ENCODE measurements around the gene YLPM1. TPM values are rescaled to one million over a fixed set of nuclear protein-coding genes. Genes with fewer than 3 reads are reported as not detected.

Gene YLPM1
- polyA plus RNA-seq, 1 of the 3 experiments (the other 2 are of a cell fraction) = 14.0 TPM

- peaks cover 5 to 18% of the 10 kb centered on the region in 2 experiments; a peak in 3 of 4 replicates for H3K4me1 ChIP-seq (ENCODE audit: control insufficient read depth in 1 of 2, insufficient read depth in 2 of 2, low read depth in 1 of 2, low read length in 1 of 2)
- H3K9me3 ChIP-seq = no peaks in the 10 kb centered on the region
- TF ChIP-seq SMC3 (IDR thresholded peaks at IDR 0.05; ENCODE audit: low read depth, low read length) = no peak
- no peak for TF ChIP-seq RCOR1 (IDR thresholded peaks at IDR 0.05; ENCODE audit: low read length)
- 0 out of 2 replicates have a peak, but pooled peaks have one; percentile 8 for TF ChIP-seq RAD21 (IDR thresholded peaks at IDR 0.05; ENCODE audit: low read length)
- no peak for TF ChIP-seq TCF12 (IDR thresholded peaks at IDR 0.05)
- TF ChIP-seq NFIC (IDR thresholded peaks at IDR 0.05; ENCODE audit: borderline replicate concordance) = no peak
- no peak for TF ChIP-seq MEF2A (IDR thresholded peaks at IDR 0.05; ENCODE audit: borderline replicate concordance, low read depth)
- TF ChIP-seq EZH2phosphoT487 (IDR thresholded peaks at IDR 0.05; ENCODE audit: borderline replicate concordance, low read depth) = no peak
- TF ChIP-seq FOXJ3 (CRISPR knock-in tag; IDR thresholded peaks at IDR 0.05) = no peak
- TF ChIP-seq, protein P1, sequence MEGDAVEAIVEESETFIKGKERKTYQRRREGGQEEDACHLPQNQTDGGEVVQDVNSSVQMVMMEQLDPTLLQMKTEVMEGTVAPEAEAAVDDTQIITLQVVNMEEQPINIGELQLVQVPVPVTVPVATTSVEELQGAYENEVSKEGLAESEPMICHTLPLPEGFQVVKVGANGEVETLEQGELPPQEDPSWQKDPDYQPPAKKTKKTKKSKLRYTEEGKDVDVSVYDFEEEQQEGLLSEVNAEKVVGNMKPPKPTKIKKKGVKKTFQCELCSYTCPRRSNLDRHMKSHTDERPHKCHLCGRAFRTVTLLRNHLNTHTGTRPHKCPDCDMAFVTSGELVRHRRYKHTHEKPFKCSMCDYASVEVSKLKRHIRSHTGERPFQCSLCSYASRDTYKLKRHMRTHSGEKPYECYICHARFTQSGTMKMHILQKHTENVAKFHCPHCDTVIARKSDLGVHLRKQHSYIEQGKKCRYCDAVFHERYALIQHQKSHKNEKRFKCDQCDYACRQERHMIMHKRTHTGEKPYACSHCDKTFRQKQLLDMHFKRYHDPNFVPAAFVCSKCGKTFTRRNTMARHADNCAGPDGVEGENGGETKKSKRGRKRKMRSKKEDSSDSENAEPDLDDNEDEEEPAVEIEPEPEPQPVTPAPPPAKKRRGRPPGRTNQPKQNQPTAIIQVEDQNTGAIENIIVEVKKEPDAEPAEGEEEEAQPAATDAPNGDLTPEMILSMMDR (IDR thresholded peaks at IDR 0.05) = peak; percentile 49
- CTCF ChIA-PET = interaction anchor here (0.6 to 1.2 kb wide), 4 partner anchors 9 to 185 kb away, joined by 3 to 4 read pairs (median 3); no protein-coding TSS in a partner anchor
- H3K9ac ChIP-seq = no peak overlapping the region; the same call in 1 of the 2 replicates
- POLR2A ChIA-PET = no interaction called here
- H4K20me1 ChIP-seq (ENCODE audit: insufficient read depth) = 0 out of 2 replicates have a peak, but pooled peaks cover 6% of the 10 kb centered on the region
- DNase-seq = no peak
- 87% methylated on average over 3 of the region's 3 CpGs for WGBS (ENCODE audit: low lambda C conversion rate)
- peaks cover 4% of the 10 kb centered on the region for H3F3A ChIP-seq (replicated peaks; ENCODE audit: insufficient read depth)
- no peak overlapping the region for H3K4me3 ChIP-seq (ENCODE audit: low read depth in 2 of 2, low read length in 1 of 2)
- no peaks in the 10 kb centered on the region for H3K9me2 ChIP-seq
- peaks cover 28 to 55% of the 10 kb centered on the region in 2 experiments for H3K36me3 ChIP-seq (replicated peaks in 1 of 2; ENCODE audit: control insufficient read depth in 1 of 2, insufficient read depth in 2 of 2, low read length in 1 of 2)
- H3K27ac ChIP-seq (ENCODE audit: low read depth in 2 of 2, low read length in 1 of 2) = no peak overlapping the region; a peak in 1 of 4 replicates
- H3K79me2 ChIP-seq (ENCODE audit: insufficient read depth) = peaks cover 99% of the 10 kb centered on the region
- peak overlapping the region; percentile 20; the same call in 1 of the 2 replicates for H3K4me2 ChIP-seq
- no peaks in the 10 kb centered on the region for H3K27me3 ChIP-seq (ENCODE audit: insufficient read depth)
- no peak overlapping the region for H2AFZ ChIP-seq (ENCODE audit: low read depth)
Measured at GRCh38 chr14:74793506-74794155, 30.5 kb downstream of the YLPM1 start.

DNA sequence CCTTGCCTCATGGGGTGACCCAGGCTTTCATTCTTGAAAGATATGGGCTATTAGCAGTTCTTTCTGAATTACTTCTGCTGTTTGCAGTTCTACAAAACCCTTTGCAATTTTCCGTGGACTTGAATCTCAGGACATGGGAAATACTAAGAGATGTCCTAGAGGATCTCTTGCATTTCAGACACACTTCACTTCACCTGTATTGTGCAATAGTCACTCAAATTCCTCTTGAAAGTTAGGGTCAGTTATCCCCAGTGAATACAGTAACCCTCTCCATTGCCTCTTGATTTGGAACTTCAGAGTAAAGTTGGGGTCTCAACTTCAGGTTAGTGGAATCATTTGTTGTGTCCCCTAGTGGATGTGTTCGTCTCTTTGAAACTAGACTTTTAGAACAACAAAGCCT, 31.8 kb downstream of the YLPM1 start:
- peaks cover 5 to 18% of the 10 kb centered on the region in 2 experiments; a peak in 3 of 4 replicates for H3K4me1 ChIP-seq (ENCODE audit: control insufficient read depth in 1 of 2, insufficient read depth in 2 of 2, low read depth in 1 of 2, low read length in 1 of 2)
- H3K27ac ChIP-seq (ENCODE audit: low read depth in 2 of 2, low read length in 1 of 2) = no peak overlapping the region
- WGBS (ENCODE audit: low lambda C conversion rate) = 96% methylated on average over 2 of the region's 2 CpGs
- no peaks in the 10 kb centered on the region for H3K27me3 ChIP-seq (ENCODE audit: insufficient read depth)
- H3F3A ChIP-seq (replicated peaks; ENCODE audit: insufficient read depth) = peaks cover 4% of the 10 kb centered on the region
- H2AFZ ChIP-seq (ENCODE audit: low read depth) = no peak overlapping the region
- DNase-seq = no peak
- H3K9ac ChIP-seq = no peak overlapping the region
- CTCF ChIA-PET = no interaction called here
- no peak overlapping the region for H3K4me2 ChIP-seq
- no peaks in the 10 kb centered on the region for H3K9me2 ChIP-seq
- H3K4me3 ChIP-seq (ENCODE audit: low read depth in 2 of 2, low read length in 1 of 2) = no peak overlapping the region
- POLR2A ChIA-PET = no interaction called here
- 0 out of 2 replicates have a peak, but pooled peaks cover 6% of the 10 kb centered on the region for H4K20me1 ChIP-seq (ENCODE audit: insufficient read depth)
- H3K36me3 ChIP-seq (replicated peaks in 1 of 2; ENCODE audit: control insufficient read depth in 1 of 2, insufficient read depth in 2 of 2, low read length in 1 of 2) = peaks cover 40 to 53% of the 10 kb centered on the region in 2 experiments
- no peaks in the 10 kb centered on the region for H3K9me3 ChIP-seq
- peaks cover 94% of the 10 kb centered on the region for H3K79me2 ChIP-seq (ENCODE audit: insufficient read depth)
- TF ChIP-seq GABPA (IDR thresholded peaks at IDR 0.05; ENCODE audit: low read depth) (no peak), FOXJ3 (CRISPR knock-in tag; IDR thresholded peaks at IDR 0.05) (no peak), MEF2A (IDR thresholded peaks at IDR 0.05; ENCODE audit: borderline replicate concordance, low read depth) (no peak), YY1 (IDR thresholded peaks at IDR 0.05; ENCODE audit: low read depth) (no peak), JUND (IDR thresholded peaks at IDR 0.05) (no peak), IRF3 (IDR thresholded peaks at IDR 0.05; ENCODE audit: low read depth, low read length) (no peak), TAF1 (IDR thresholded peaks at IDR 0.05; ENCODE audit: borderline replicate concordance, low read depth, low read length) (no peak), EZH2phosphoT487 (IDR thresholded peaks at IDR 0.05; ENCODE audit: borderline replicate concordance, low read depth) (no peak), TCF12 (IDR thresholded peaks at IDR 0.05) (no peak), NFIC (IDR thresholded peaks at IDR 0.05; ENCODE audit: borderline replicate concordance) (no peak), RXRA (IDR thresholded peaks at IDR 0.05; ENCODE audit: borderline replicate concordance, low read depth) (no peak), RAD21 (IDR thresholded peaks at IDR 0.05; ENCODE audit: low read length) (no peak), NRF1 (IDR thresholded peaks at IDR 0.05; ENCODE audit: low read depth, low read length) (no peak)
- TF ChIP-seq, protein P2, sequence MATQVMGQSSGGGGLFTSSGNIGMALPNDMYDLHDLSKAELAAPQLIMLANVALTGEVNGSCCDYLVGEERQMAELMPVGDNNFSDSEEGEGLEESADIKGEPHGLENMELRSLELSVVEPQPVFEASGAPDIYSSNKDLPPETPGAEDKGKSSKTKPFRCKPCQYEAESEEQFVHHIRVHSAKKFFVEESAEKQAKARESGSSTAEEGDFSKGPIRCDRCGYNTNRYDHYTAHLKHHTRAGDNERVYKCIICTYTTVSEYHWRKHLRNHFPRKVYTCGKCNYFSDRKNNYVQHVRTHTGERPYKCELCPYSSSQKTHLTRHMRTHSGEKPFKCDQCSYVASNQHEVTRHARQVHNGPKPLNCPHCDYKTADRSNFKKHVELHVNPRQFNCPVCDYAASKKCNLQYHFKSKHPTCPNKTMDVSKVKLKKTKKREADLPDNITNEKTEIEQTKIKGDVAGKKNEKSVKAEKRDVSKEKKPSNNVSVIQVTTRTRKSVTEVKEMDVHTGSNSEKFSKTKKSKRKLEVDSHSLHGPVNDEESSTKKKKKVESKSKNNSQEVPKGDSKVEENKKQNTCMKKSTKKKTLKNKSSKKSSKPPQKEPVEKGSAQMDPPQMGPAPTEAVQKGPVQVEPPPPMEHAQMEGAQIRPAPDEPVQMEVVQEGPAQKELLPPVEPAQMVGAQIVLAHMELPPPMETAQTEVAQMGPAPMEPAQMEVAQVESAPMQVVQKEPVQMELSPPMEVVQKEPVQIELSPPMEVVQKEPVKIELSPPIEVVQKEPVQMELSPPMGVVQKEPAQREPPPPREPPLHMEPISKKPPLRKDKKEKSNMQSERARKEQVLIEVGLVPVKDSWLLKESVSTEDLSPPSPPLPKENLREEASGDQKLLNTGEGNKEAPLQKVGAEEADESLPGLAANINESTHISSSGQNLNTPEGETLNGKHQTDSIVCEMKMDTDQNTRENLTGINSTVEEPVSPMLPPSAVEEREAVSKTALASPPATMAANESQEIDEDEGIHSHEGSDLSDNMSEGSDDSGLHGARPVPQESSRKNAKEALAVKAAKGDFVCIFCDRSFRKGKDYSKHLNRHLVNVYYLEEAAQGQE (IDR thresholded peaks at IDR 0.05; ENCODE audit: low read depth, low read length) = no peak
- TF ChIP-seq, protein P3, sequence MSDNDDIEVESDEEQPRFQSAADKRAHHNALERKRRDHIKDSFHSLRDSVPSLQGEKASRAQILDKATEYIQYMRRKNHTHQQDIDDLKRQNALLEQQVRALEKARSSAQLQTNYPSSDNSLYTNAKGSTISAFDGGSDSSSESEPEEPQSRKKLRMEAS (IDR thresholded peaks at IDR 0.05; ENCODE audit: low read depth) = no peak
- TF ChIP-seq, protein P4, sequence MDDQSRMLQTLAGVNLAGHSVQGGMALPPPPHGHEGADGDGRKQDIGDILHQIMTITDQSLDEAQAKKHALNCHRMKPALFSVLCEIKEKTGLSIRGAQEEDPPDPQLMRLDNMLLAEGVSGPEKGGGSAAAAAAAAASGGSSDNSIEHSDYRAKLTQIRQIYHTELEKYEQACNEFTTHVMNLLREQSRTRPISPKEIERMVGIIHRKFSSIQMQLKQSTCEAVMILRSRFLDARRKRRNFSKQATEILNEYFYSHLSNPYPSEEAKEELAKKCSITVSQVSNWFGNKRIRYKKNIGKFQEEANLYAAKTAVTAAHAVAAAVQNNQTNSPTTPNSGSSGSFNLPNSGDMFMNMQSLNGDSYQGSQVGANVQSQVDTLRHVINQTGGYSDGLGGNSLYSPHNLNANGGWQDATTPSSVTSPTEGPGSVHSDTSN (IDR thresholded peaks at IDR 0.05) = no peak
